Subcutaneous adipose tissue (tissue), 4 donors: ENCODE measurements around the gene TTC21A. TPM values are rescaled to one million over a fixed set of nuclear protein-coding genes. Genes with fewer than 3 reads are reported as not detected.

Source experiments
- CTCF ChIP-seq: fragments of 450-650 bp; IDR thresholded peaks from one replicate; pipeline ENCODE4 v1.5.1; 2016; ENCODE audit warnings: low read depth, mild to moderate bottlenecking, control low read depth, antibody characterized with exemption, moderate library complexity
- total RNA-seq, 4 donors: library from RNA; depleted of rRNA; stranded (reverse); fragments of >200 nt; gene quantifications; one replicate each; pipeline ENCODE4 v1.1.0, GENCODE V29; 2016

TTC21A gene
- total RNA-seq, 4 donors from 2014 or later: 3.3 to 11.1 (median 7.4) TPM

DNA sequence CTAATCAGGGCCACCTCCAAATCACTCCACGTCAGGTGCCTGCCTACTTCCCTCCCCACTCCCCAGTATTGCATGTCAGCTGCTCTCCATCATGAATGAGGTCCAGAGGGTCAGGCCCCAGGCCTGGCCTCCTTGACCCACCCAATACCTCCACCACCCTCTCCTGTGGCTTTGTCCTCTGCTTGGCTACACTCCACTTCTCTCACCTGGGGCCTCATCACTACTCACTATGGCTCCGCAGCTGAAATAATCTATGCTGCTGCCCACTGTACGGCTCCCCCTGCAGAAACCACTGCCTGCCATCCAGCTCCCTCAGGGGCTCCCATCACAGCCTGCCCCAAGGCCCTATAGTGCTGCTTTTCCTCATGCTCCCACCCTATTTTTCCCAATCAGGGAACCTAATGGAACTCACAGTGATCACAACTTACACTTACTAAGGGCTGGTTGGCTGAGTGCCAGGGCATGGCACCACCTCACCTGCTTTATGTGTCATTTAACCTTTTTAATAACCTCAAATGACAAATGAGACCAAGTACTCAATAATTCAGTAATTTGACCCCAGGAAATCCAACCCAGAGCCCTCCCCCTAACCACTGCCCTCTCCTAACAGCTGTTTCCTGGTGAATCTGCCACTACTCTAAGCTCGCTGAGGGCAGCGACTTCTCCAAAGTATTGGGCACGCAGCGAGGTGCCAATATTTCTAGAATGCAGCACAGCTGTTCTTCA is 2.4 kb upstream of the TTC21A start:
- no peak for TF ChIP-seq CTCF

DNA sequence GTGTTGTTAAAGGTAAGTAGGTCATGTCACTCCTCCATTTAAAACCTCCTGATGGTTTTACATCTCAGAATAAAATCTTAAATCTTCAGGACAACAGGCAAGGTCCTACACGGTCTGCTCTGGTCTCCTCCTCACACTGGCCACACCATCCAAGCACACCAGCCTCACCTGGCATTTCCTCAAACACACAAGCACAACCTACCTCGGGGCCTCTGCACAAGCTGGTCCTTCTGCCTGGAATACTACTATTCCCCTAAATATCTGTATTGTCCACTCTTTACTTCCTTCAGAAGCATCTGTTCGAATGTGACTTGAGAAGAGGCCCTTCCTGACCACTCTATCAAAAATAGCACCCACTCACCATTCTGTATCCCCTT is 1.8 kb upstream of the TTC21A start:
- TF ChIP-seq CTCF: no peak

- no peak for TF ChIP-seq CTCF
These were observed 1.1 kb upstream of the TTC21A start for GRCh38 chr3:39106281-39106811.

- TF ChIP-seq CTCF: no peak
These were observed 561 bp upstream of the TTC21A start for GRCh38 chr3:39106851-39107387.

DNA sequence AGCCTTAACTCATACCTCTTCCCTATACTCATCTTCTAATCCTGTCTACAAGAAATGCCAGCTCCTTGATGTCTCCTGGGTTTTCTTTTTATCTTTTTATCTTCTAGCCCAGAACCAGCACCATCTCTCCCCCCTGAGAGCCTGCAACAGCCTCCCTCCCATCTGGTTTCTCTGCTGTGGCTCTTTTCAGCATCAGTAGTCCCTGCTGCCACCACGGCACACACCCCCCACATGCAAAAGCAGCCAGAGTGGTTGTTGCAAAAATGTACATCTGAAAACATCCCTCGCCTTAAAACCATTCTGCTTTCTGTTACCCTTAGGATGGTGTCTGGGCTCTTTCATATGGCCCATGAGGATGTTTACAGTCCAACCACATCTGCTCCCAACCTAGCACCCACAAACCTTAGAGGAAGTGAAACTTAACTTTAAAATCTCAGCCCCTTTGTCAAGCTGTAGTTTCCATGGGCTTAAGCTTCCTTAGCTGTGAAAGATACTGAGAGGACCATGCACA is 775 bp downstream of the TTC21A start:
- no peak for TF ChIP-seq CTCF

- no peak for TF ChIP-seq CTCF
These were observed 1.6 kb downstream of the TTC21A start for GRCh38 chr3:39109086-39109485.

GRCh38 chr3:39110041-39110639 is 2.7 kb downstream of the TTC21A start:
- no peak for TF ChIP-seq CTCF
